Measurements from ENCODE around the gene ZNF662.
"Not testable (repeated sequence)": the region's sequence is repeated elsewhere in the genome, so short reads cannot be mapped to it uniquely, and the experiment has no call there.

Gene ZNF662

DNA sequence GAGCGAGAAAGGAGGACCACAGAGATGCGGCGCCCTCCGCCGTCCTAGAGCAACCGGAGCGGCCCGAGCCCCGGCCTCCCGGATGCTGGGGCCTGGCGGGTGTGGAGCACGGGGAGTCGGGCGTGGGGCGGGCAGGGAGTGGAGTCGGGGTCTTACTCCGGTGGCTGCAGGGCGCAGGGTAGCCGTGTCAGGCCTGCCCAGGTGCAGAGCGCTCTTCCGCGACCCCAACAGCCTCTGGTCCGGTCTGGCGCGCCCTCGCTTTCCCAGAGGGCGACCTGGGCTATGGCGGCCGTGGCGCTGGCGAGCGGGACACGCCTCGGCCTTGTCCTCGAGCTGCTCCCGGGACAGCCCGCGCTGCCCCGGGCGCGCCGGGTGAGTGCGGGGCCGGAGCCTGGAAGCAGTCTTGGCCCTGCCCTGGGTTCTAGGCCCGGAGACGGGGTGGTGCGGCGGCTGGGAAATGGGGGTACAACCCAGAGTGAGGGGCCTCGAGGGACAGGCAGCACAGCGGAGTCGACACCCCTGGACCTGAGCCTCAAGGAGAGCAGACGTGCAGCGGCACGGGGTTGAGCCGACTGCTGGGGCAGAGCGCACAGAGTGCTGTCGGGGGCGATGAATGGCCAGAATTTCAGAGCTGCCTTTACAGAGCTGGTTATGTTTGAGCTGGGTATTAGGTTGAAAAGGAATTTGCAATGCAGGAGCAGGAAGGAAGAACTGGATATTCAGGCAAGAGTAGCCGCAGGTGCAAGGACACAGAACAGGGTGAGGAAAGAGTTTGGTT, at the start of gene ZNF662:
ZNF662 (plus strand) TSS at position 73 of the 778 bp plus-strand sequence. CDS start 1,973 bp downstream, outside the sequence.
- peak; percentile 63 for DNase-seq

DNA sequence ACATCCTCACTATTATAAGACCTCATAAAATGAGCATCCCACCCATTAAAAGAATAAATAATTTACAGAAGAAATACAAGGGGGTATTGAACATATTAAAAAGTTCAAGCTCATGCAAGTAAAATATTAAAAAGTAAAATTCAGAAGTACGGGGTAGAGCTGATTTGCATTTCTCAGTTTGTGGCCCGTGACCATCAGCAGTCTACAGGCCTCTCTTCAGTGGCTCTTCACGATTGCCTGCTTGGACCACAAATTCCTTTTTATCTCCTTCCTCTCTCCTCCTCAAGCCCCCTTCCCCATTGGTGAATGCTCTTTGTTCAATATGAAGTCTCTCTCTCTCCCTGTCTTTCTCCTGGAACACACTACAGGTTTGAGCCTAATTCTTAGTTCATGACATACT, 49.4 kb upstream of the ZNF662 start:
- DNase-seq, result no peak

DNA sequence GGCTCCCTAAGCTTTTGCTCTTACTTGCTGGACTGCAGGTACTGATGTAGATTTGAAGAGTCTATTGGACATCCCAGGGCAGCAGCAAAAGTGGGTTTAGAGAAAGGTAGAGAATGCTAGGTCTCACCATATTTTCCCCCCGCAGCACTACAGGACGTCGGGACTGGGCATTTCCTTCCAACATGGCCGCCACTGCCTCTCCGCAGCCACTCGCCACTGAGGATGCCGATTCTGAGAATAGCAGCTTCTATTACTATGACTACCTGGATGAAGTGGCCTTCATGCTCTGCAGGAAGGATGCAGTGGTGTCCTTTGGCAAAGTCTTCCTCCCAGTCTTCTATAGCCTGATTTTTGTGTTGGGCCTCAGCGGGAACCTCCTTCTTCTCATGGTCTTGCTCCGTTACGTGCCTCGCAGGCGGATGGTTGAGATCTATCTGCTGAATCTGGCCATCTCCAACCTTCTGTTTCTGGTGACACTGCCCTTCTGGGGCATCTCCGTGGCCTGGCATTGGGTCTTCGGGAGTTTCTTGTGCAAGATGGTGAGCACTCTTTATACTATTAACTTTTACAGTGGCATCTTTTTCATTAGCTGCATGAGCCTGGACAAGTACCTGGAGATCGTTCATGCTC, 41.5 kb upstream of the ZNF662 start:
- no peak for DNase-seq

DNA sequence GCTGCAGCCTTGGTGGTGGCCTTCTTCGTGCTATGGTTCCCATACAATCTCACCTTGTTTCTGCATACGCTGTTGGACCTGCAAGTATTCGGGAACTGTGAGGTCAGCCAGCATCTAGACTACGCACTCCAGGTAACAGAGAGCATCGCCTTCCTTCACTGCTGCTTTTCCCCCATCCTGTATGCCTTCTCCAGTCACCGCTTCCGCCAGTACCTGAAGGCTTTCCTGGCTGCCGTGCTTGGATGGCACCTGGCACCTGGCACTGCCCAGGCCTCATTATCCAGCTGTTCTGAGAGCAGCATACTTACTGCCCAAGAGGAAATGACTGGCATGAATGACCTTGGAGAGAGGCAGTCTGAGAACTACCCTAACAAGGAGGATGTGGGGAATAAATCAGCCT, 40.7 kb upstream of the ZNF662 start:
- no peak for DNase-seq

DNA sequence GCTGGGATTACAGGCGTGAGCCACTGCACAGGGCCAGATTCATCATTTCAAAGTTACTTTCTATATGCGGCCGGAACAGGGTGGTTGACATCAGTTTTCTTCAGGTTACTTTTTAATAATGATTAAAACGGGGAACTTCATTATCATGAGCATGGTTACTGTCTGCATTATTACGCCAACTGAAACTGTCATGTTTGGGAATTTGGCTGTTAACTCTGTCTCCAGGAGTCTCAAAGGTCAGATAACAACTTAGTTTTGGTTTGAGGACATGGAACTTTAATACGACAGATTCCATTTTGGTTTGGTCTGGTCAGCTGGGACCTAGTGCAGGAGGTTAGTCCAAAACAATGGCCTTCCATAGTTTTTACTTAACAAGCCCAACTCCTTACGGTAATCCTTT, 38.8 kb upstream of the ZNF662 start:
- no peak for DNase-seq

DNA sequence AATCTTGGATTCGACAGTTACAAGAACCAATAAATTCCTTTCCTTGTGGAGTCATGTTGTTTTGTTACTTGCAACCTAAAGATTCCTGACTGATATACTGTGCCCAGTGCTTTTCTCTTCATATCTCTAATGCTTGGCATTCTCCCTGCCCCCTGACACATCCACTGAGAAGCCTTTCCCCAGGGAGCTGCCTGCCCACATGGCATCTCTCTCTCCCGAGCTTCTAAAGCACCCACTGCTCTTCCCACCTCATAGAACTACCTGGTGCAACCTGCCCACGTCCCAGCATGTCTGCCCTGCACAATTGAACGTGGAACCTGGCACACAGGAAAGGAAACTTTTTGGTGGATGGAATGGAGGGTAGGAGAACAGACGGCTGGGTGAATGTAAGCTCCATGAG, 37.1 kb upstream of the ZNF662 start:
- no peak for DNase-seq

DNA sequence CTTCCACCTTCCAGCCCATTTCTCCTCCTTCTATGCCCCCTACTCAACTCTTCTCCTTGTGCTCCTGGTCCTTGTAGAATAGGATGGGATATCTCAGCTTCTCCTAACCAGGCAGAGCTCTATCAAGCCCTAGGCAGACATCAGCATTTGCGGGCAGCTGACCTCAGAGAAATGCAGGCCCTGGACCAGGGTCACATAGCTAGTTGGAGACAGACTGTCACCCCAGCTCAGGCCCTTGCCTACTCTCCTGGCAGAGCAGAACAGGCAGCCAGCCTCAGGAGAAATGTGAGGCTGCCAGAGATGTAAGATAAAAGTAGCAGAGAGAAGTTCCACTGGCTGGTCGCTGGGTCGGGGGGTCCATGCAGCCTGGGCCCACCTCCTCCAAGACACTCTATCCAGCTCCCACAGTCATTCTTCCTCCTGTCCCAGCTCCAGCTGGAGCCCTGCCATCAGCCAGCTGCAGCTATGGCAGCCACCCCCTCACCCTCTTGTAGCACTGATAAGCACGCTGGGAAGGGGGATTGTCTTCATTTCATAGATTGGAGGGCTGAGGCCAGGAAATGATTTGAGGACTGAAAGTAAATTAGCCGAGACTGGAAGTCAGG, 34.2 kb upstream of the ZNF662 start:
- no peak for DNase-seq

DNA sequence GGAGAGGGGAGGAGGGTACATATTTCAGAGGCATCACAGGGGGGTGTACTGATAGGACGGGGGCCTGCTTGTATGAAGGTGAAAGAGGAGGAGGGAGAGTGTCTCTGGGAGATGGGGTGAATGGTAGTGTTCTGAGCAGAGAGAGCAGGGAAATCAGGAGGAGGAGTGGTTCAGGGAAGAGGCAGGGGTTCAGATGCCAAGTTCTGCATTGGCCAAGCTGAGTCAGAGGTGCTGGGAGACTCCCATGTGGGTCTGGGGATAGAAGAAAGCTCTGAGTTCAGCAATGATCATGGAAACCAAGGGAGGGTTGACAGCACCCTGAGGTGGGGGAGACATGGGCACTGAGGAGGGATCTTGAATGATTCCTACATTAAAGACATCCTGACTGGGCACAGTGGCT, 33.2 kb upstream of the ZNF662 start:
- no peak for DNase-seq

DNA sequence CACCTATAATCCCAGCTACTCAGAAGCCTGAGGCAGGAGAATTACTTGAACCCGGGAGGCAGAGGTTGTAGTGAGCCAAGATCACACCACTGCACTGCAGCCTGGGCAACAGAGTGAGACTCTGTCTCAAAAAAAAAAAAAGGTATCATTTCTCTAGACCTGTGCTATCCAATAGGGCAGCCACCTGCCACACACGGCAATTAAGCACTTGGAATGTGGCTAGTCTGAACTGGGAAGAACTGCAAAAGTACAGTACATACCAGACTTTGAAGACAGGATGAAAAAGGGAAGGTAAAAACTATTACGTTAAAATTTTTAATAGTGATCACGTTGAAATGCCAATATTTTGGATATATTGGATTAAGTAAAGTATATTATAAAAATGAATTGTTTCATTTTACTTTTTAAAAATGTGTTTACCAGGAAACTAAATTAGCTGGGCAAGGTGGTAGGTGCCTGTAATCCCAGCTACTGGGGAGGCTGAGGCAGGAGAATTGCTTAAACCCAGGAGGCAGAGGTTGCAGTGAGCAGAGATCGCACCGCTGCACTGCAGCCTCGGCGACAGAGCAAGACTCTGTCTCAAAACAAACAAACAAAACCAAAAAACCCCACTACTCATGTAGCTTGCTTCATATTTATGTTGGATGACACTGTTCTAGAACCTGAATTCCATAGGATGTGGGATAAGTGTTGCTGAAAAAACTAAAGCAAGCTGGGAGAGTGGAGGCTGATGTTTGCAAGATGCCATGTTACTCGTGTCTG, 32.5 kb upstream of the ZNF662 start:
- no peak for DNase-seq

DNA sequence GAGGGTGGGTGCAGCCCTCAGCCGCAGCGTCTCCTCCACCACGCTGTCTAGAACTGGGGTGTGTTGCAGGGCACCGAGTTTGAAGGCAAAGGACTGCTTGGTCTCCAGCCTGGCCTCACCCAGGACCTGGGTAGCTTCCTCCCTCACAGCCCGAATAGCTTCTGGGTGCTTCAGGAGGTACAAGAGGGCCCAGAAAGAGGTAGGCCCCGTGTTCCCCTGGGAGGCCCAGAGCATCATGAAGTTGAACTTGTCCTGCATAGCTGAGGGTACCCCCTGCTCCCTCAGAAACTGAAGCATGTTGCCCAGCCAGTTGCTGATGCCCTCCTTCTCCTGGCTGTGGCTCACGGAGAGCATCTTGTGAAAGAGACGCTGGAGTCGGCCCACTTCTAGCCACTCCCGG, 31.2 kb upstream of the ZNF662 start:
- no peak for DNase-seq

DNA sequence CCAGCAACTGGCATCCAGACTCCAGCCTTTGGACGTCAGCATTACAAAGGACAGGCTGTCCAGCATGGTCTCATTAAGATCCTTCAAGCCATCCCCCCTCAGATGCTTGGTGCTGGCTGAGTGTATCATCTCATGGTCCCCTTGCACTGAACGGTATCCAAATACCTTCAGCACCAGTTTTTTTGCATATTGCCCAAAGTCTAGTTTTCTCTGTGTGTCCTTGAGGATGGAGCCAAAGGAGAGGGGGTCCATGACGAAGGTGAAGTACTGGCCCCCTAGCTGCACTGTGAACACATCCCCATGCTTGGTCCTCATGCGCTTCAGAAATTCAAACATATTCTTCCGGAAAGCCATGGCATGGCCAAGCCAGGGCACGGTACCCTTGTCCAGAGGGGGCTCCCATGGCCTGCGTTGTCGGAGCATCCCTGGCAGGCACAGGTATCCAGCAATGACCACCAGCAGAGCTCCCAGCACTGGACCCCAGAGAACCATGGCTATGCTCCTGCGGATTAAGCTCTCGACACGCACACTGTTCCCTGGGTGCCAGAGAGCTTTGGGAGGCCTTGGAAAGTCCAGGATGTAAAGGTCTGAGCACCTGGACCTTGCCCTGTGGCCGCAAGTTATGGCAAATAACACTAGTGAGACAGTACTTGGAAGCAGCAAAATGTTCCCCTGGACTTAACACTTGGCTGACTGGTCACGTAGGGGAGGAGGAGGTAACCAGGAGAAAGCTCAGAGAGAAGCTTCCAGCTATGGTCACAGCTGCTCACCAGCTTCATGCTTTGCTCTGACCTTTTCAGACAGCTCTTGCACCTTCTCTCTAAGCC, 30.4 kb upstream of the ZNF662 start, which contains the start of gene CYP8B1:
CYP8B1 (minus strand) TSS at position 555 of the 827 bp plus-strand sequence; CDS start at position 492, 63 bp downstream.
- DNase-seq, result no peak

DNA sequence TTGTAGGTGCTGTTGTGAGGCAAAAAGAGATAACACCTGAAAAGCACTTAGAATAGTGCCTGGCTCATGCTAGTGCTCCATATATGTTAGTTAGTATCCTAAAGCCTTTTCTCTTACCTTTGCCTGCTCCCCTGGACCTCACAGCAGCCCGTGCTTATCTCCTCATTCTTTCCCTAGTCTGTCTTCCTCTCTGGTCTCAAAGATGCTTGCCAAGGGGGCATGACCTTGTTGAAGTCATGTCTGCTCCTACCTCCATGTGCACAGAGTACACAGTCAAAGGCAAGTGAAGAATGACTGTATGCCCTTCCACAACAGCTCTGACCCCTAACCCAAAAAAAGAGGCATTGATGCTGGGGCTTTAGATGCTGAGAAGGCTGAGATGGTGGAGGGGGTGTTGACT, 29.5 kb upstream of the ZNF662 start:
- no peak for DNase-seq

DNA sequence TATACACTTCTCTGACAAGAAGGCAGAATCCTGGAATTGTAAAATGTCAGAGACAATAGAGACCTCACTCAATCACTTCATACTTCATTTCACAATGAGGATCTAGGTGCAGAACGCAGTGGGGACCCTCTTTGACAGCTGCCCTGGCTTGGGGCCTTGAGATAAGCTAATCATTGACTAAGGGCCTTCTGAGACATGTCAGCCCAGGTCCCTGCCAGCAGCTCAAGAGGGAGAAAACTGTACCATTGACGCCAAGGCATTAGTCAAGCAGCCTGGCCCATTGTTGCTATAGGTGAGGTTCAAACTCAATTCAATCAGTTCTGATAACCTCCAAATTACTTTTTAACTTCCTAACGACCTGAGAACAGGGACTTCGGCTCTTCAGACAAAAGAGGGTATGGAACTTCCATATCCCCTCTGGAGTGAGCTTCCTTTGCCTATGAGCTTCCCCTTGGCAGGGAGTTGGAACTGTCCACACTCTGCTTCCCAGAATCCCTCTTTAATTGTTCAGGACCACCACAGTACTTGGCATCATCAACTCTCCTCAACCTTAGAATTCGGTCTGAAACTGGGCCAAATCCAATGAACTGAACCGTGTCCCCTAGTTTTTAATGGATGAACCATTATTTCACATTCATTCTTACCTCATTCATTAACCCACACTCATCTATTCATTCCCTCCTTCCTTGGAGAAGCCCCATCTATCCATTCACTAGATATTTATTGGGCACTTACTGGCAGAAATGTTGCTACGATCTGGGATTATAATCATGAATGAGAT, 28.8 kb upstream of the ZNF662 start:
- DNase-seq, result no peak

DNA sequence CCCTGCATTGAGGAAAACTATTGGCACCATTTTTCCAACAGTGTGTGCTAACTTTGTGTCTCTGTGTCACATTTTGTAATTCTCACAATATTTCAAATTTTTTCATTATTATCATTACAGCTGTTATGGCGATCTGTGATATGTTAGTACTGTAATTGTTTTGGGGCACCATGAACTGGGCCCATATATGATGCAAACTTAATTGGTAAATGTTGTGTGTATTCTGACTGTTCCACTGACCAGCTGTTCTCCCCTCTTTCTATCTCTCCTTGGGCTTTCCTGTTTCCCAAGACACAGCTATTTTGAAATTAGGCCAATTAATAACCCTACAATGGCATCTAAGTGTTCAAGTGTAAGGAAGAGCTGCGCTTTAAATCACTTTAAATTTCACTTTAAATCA, 28.1 kb upstream of the ZNF662 start:
- DNase-seq, result no peak

DNA sequence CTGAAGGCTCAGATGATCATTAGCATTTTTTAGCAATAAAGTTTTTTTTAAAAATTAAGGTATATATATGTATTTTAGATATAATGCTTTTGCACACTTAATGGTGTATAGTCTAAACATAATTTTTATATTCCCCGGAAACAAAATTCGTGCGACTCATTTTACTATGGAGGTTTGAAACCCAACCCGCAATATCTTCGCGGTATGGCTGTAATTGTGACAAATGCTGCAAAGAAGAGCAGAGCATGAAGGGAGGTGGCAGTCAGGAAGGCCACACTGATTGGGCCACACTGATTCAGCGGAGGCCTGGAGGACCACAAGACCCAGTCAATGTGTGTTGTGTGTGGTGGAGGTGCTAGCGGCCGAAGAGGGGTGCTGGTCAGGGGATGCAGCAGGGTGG, 25.8 kb upstream of the ZNF662 start:
- DNase-seq, result no peak

DNA sequence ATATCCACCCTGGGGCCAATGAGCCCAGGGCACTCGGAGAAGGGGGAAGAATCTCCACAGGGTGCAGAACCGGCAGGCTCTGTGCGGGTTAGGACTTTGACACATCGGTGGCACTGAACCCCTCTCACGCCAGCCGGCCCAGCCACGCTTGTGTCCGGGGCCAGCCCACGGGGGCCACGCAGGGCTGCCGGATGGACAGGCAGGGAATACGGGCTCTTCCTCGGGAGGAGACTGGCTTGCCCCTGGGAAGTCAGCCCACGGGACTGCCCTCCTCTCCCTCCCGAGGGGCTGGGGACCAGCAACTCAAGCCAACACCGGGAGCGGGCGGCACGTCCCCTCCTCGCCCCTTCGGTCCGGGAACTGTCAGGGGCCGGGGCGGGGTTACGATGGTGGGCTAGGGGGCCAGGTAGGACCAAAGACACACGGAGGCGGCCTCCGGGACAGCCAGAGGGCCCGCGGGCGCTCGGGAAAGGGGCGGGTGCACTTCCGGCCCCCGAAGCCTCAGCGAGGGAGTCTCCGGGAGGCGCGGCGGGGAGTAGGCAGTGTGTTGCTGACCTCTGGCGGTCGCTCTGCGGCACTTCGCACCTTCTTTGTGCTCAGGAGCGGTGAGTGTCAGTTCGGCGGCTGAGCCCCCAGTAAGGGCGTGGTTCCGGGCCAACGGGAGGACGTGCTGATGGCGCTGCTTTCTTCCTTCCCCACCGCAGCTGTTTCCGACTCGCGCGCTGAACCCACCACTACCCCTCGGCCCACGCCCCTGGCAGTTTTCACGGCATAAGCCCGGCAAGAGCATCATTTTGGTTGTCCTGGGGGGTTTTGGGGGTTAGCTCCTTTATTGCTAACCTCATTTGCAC, 25.1 kb upstream of the ZNF662 start:
- DNase-seq, result peak; percentile 95

DNA sequence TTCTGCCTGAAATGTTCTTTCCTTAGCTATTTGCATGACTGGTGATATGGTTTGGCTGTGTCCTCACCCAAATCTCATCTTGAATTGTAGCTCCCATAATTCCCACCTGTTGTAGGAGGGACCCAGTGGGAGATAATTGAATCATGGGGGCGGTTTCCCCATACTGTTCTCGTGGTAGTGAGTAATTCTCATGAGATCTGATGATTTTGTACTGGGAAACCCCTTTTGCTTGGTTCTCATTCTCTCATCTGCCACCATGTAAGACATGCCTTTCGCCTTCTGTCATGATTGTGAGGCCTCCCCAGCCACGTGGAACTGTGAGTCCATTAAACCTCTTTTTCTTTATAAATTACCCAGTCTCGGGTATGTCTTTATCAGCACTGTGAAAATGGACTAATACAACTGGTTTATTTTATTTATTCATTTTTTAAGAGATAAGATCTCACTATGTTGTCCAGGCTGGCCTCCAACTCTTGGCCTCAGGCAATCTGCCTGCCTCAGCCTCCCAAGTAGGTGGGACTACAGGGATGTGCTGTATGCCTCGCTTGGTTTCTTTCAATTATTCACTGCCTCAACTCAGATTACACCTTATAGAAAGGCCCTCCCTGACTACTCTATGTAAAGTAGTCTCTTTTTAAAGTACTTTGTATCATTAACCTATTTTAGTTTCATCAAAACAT, 22.6 kb upstream of the ZNF662 start:
- not testable (repeated sequence) for DNase-seq

DNA sequence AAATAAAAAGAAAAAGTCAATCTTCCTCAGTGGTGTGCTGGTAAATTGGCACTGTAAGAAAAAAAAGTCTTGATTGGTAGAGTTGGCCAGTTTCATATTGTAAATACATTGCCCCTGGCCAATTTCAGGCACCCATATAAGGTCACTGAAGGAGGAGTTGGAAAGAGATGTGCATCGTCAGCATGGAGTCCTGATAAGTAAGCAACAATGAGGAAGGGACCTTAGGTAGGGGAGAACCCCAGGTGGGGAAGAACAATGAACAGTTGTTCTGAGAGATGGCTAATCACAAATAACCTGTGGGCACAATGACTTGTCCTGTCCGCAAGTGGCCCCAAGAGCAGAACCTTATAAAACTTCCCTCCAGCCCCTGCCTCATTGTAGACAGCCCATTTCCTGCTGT, 21.6 kb upstream of the ZNF662 start:
- DNase-seq, result no peak

DNA sequence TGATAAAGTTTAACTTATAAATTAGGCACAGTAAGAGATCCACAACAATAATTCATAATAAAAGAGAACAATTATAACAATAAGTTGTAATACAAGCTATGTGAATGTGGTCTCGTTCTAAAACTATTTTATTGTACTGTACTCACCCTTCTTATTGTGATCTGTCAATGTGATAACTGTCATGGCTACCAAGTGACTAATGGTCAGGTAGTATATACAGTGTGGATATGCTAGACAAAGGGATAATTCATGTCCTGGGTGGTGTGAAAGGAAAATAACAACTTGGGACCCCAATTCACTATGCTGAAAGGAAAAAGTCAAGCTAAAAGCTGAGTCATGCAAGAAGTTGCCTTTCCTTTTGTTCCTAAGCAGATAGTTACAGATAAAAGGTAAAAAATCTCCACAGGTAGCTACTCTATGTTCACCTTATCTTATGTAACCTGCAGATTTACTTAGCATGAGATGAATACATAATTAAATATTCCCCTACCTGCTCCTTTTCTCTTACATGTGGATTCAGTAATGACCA, 19.6 kb upstream of the ZNF662 start:
- DNase-seq, result no peak

DNA sequence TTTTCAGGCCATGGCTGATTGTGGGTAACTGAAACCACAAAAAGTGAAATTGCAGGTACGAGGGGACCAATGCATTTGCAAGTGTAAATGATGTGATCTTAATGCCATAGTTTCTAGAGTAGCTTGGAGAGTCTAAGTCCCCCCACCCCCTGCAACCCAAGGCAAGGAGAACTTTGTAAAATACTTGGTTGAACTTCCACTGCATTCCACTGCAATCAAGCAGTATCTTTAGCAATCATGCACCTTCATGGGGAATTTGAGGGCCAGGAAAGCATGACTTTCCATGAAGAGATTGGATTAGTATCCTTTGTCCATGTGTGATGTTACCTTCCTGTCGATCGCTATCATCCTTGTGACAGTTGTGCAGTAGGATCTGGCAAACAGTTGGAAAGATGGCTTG, 18.9 kb upstream of the ZNF662 start:
- no peak for DNase-seq
